H9 (cell line): ENCODE results near the gene POMT2. TPM values are rescaled to one million over a fixed set of nuclear protein-coding genes. Genes with fewer than 3 reads are reported as not detected.

ENCODE experiments used
- DNase-seq: peaks from one replicate; pipeline ENCODE4 v3.0.0-alpha.2; 2017
- H2AFZ ChIP-seq: one replicate; pipeline ENCODE4 v1.6.1; 2013; ENCODE audit warnings: mild to moderate bottlenecking, low read length, control low read depth, moderate library complexity
- H2AK5ac ChIP-seq: 2 replicates; pipeline ENCODE4 v1.6.1; 2013; ENCODE audit warnings: low read length, control low read depth, mixed read lengths; ENCODE audit not compliant: insufficient read length
- H2BK120ac ChIP-seq: one replicate; pipeline ENCODE4 v1.6.1; 2013; ENCODE audit warnings: low read depth, mild to moderate bottlenecking, low read length, control low read depth, inconsistent platforms; ENCODE audit not compliant: poor library complexity, severe bottlenecking
- H2BK12ac ChIP-seq: 2 replicates; pipeline ENCODE4 v1.6.1; 2013; ENCODE audit warnings: low read length, control low read depth, mixed read lengths, low read depth; ENCODE audit not compliant: insufficient read length
- H2BK15ac ChIP-seq: 2 replicates; pipeline ENCODE4 v1.6.1; 2013; ENCODE audit warnings: low read depth, low read length, control low read depth
- H2BK20ac ChIP-seq: one replicate; pipeline ENCODE4 v1.6.1; 2013; ENCODE audit warnings: low read depth, mild to moderate bottlenecking, low read length, control low read depth, inconsistent platforms; ENCODE audit not compliant: poor library complexity, severe bottlenecking
- H2BK5ac ChIP-seq: 2 replicates; pipeline ENCODE4 v1.6.1; 2013; ENCODE audit warnings: low read length, control low read depth, mixed read lengths; ENCODE audit not compliant: insufficient read length
- H3K14ac ChIP-seq: 2 replicates; pipeline ENCODE4 v1.6.1; 2013; ENCODE audit warnings: low read length, control low read depth; ENCODE audit not compliant: insufficient read depth
- H3K18ac ChIP-seq: 2 replicates; pipeline ENCODE4 v1.6.1; 2013; ENCODE audit warnings: low read depth, mild to moderate bottlenecking, mixed read lengths, low read length, control low read depth; ENCODE audit not compliant: insufficient read length
- H3K23ac ChIP-seq: 2 replicates; pipeline ENCODE4 v1.6.1; 2013; ENCODE audit warnings: low read length, control low read depth, mixed read lengths, low read depth; ENCODE audit not compliant: insufficient read length
- H3K23me2 ChIP-seq: 2 replicates; pipeline ENCODE4 v1.6.1; 2013; ENCODE audit warnings: low read depth, mild to moderate bottlenecking, mixed read lengths, low read length, control low read depth; ENCODE audit not compliant: insufficient read length, poor library complexity, severe bottlenecking
- H3K27ac ChIP-seq: 2 replicates; pipeline ENCODE4 v1.5.1; 2013; ENCODE audit warnings: low read length, control low read depth, mixed read lengths, low read depth; ENCODE audit not compliant: insufficient read length
- H3K27me3 ChIP-seq: 2 replicates; pipeline ENCODE4 v1.6.1; 2013; ENCODE audit warnings: low read length, control low read depth, inconsistent platforms; ENCODE audit not compliant: insufficient read depth
- H3K4ac ChIP-seq: 2 replicates; pipeline ENCODE4 v1.6.1; 2013; ENCODE audit warnings: low read depth, mild to moderate bottlenecking, control low read depth, inconsistent platforms, low read length, moderate library complexity
- H3K4me1 ChIP-seq: 2 replicates; pipeline ENCODE4 v1.6.1; 2013; ENCODE audit warnings: low read length, control low read depth, inconsistent platforms; ENCODE audit not compliant: insufficient read depth
- H3K4me2 ChIP-seq: 2 replicates; pipeline ENCODE4 v1.6.1; 2013; ENCODE audit warnings: low read length, control low read depth, mixed read lengths; ENCODE audit not compliant: insufficient read length, insufficient read depth
- H3K56ac ChIP-seq: 2 replicates; pipeline ENCODE4 v1.6.1; 2013; ENCODE audit warnings: low read depth, mild to moderate bottlenecking, mixed read lengths, low read length, control low read depth; ENCODE audit not compliant: insufficient read length
- H3K79me1 ChIP-seq: 2 replicates; pipeline ENCODE4 v1.6.1; 2013; ENCODE audit warnings: low read depth, mild to moderate bottlenecking, moderate library complexity, low read length, control low read depth, inconsistent platforms; ENCODE audit not compliant: insufficient read depth, poor library complexity, severe bottlenecking
- H3K79me2 ChIP-seq: 2 replicates; pipeline ENCODE4 v1.6.1; 2013; ENCODE audit warnings: low read length, control low read depth, inconsistent platforms; ENCODE audit not compliant: insufficient read depth
- H3K9ac ChIP-seq: 2 replicates; pipeline ENCODE4 v1.6.1; 2013; ENCODE audit warnings: low read length, control low read depth, mixed read lengths; ENCODE audit not compliant: insufficient read length; ENCODE audit errors: extremely low read depth
- H3K9me3 ChIP-seq: one replicate; pipeline ENCODE4 v1.6.1; 2013; ENCODE audit warnings: low read depth, low read length, inconsistent platforms; ENCODE audit not compliant: control insufficient read depth
- H3T11ph ChIP-seq: one replicate; pipeline ENCODE4 v1.6.1; 2013; ENCODE audit warnings: mild to moderate bottlenecking, low read length, control low read depth, inconsistent platforms
- H4K20me1 ChIP-seq: one replicate; pipeline ENCODE4 v1.6.1; 2013; ENCODE audit not compliant: control insufficient read depth, insufficient read length, insufficient read depth
- H4K5ac ChIP-seq: 2 replicates; pipeline ENCODE4 v1.6.1; 2013; ENCODE audit warnings: low read depth, mild to moderate bottlenecking, mixed read lengths, low read length, control low read depth; ENCODE audit not compliant: insufficient read length
- H4K8ac ChIP-seq: replicated peaks from 2 replicates; pipeline ENCODE4 v1.6.1; 2013; ENCODE audit warnings: low read length, control low read depth, mixed read lengths, low read depth; ENCODE audit not compliant: insufficient read length
- H4K91ac ChIP-seq: 2 replicates; pipeline ENCODE4 v1.6.1; 2013; ENCODE audit warnings: low read depth, mild to moderate bottlenecking, moderate library complexity, mixed read lengths, low read length, control low read depth; ENCODE audit not compliant: insufficient read length
- H3K27ac Mint-ChIP-seq, 3 experiments: 2 replicates in 2 of 3; 3 replicates in 1 of 3; pipeline ENCODE4 v1.8.0; 2020 to 2021; ENCODE audit warnings: mixed read lengths in 3 of 3, mild to moderate bottlenecking in 1 of 3, moderate library complexity in 1 of 3
- H3K27me3 Mint-ChIP-seq: 2 replicates; pipeline ENCODE4 v1.8.0; 2021; ENCODE audit warnings: low read depth, mild to moderate bottlenecking, moderate library complexity, mixed read lengths
- H3K36me3 Mint-ChIP-seq, 3 experiments: 2 replicates in 2 of 3; 3 replicates in 1 of 3; pipeline ENCODE4 v1.8.0; 2020 to 2021; ENCODE audit warnings: low read depth in 3 of 3, mixed read lengths in 3 of 3; ENCODE audit not compliant: insufficient read depth in 1 of 3
- H3K4me1 Mint-ChIP-seq, 2 experiments: 2 replicates each; pipeline ENCODE4 v1.8.0; 2020; ENCODE audit warnings: mixed read lengths in 2 of 2
- H3K4me3 Mint-ChIP-seq, 2 experiments: 2 replicates in 1 of 2; 3 replicates in 1 of 2; pipeline ENCODE4 v1.8.0; 2020 to 2021; ENCODE audit warnings: mild to moderate bottlenecking in 2 of 2, mixed read lengths in 2 of 2, moderate library complexity in 1 of 2
- H3K9me3 Mint-ChIP-seq, 2 experiments: 2 replicates in 1 of 2; 3 replicates in 1 of 2; pipeline ENCODE4 v1.8.0; 2020; ENCODE audit warnings: mild to moderate bottlenecking in 2 of 2, mixed read lengths in 2 of 2, moderate library complexity in 1 of 2
- CTCF ChIP-seq: fragments of 200-600 bp; sonication (generic); conservative IDR thresholded peaks from 3 replicates; pipeline ENCODE4 v1.8.0; 2021; ENCODE audit warnings: antibody characterized with exemption, mild to moderate bottlenecking
- WGBS: extraction: QIAGEN DNeasy Blood & Tissue Kit; methylation state at CpG from one replicate; pipeline ENCODE4 v1.1.7; 2013; ENCODE audit warnings: missing lambda C conversion rate, low lambda C conversion rate, mixed read lengths; ENCODE audit not compliant: insufficient read length; ENCODE audit errors: extremely low coverage; 5-methylcytosine and 5-hydroxymethylcytosine counted together
- total RNA-seq: library from RNA; stranded (reverse); gene quantifications from 2 replicates; pipeline ENCODE4 v1.2.1, GENCODE V29; 2021

POMT2 gene
- total RNA-seq, 1 experiment from 2014 or later: 25.2 TPM

DNA sequence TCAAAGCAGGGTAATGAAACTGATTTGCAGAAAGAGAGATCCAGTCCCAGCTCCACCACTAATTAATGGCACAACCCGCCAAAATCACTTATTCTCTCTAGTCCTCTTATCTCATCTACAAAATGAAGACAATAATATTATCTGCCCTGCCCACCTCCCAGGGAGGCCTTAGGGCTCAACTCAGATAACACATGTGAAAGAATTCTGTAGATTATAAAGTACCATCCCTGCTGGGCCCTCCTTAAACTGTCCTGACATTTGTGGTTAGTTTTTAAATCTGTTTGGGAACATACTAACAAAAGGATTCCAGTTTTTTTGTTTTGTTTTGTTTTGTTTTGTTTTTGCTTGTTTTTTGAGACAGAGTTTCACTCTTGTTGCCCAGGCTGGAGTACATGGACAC is 7.3 kb downstream of the POMT2 start:
- Mint-ChIP-seq H3K9me3 (no peaks in the 10 kb centered on the region), H3K4me3 (no peak overlapping the region; a peak in 1 of 5 replicates), H3K27ac (peak overlapping the region; percentile 9 to 96 (median 70); a peak in 4 of 7 replicates), H3K4me1 (peaks cover 38 to 44% of the 10 kb centered on the region in 2 experiments), H3K27me3 (no peaks in the 10 kb centered on the region), H3K36me3 (peaks cover 0 to 8% (median 5%) of the 10 kb centered on the region in 3 experiments; a peak in 5 of 7 replicates)
- no peak overlapping the region for H4K5ac ChIP-seq
- H3K56ac ChIP-seq: no peak overlapping the region
- no peak overlapping the region for H2BK5ac ChIP-seq
- H3K4ac ChIP-seq: no peak overlapping the region
- TF ChIP-seq CTCF: no peak
- no peak overlapping the region for H4K91ac ChIP-seq
- H2BK12ac ChIP-seq: no peak overlapping the region
- H3K18ac ChIP-seq: no peak overlapping the region
- no peak overlapping the region for H3K14ac ChIP-seq
- no peaks in the 10 kb centered on the region for H3K23me2 ChIP-seq
- H2AK5ac ChIP-seq: peak overlapping the region; percentile 58
- no peak for DNase-seq
- no peak overlapping the region for H3K23ac ChIP-seq
- H2BK20ac ChIP-seq: no peak overlapping the region
- H3K4me1 ChIP-seq: peaks cover 10% of the 10 kb centered on the region; the same call in 1 of the 2 replicates
- H3K9me3 ChIP-seq: no peaks in the 10 kb centered on the region
- no peak overlapping the region for H4K8ac ChIP-seq
- H4K20me1 ChIP-seq: no peaks in the 10 kb centered on the region
- no peak overlapping the region for H2BK120ac ChIP-seq
- H3K27ac ChIP-seq: no peak overlapping the region
- no peak overlapping the region for H2BK15ac ChIP-seq
- H3K27me3 ChIP-seq: no peaks in the 10 kb centered on the region
- no CpG with 5 or more reads among the region's 1 CpG for WGBS
- no peak overlapping the region for H3K4me2 ChIP-seq
- no peak overlapping the region for H3K9ac ChIP-seq
- peaks cover 2% of the 10 kb centered on the region; the same call in 1 of the 2 replicates for H3K79me2 ChIP-seq
- H3K79me1 ChIP-seq: no peaks in the 10 kb centered on the region
- no peak overlapping the region for H2AFZ ChIP-seq
- H3T11ph ChIP-seq: no peak overlapping the region
